Sciatic nerve (tissue), 2 donors: ENCODE results near the gene IQCK. TPM values are rescaled to one million over a fixed set of nuclear protein-coding genes. Genes with fewer than 3 reads are reported as not detected.
"Not testable (repeated sequence)": the region's sequence is repeated elsewhere in the genome, so short reads cannot be mapped to it uniquely, and the experiment has no call there.

Experiments
- ATAC-seq: fragments of 200-7000 bp; cut with Tn5 transposase; one replicate; pipeline ENCODE4 v1.9.1; 2020; ENCODE audit warnings: mild to moderate bottlenecking, moderate library complexity
- DNase-seq: peaks from one replicate; pipeline ENCODE4 v3.0.0-alpha.2; 2020; ENCODE audit warnings: low spot score
- intact Hi-C: fragments of 100-400 bp; cut with DNase I; formaldehyde crosslinking; loops from one replicate; pipeline ENCODE4 v1.14.2; 2022
- total RNA-seq: library from RNA; stranded (reverse); fragmentation: NEBNext Ultra II Directional; extraction: Animal tissue kit (Norgen Biotek cat#: 25700); gene quantifications from one replicate; pipeline ENCODE4 v1.2.1, GENCODE V29; 2021
- donor health status: DM: no; HTN: no; CAD: no.
- donor health status: DM: no; HTN: no; CAD: no.

The IQCK gene
- total RNA-seq: 24.5 TPM

- DNase-seq (peak; percentile 94), ATAC-seq (peak; percentile 97)
- intact Hi-C loops: loop anchor here (10.0 kb wide), 1 partner anchor 167 kb away; the partner anchor contains the start of gene GPRC5B
Measured at GRCh38 chr16:19717741-19718623, at the start of gene IQCK, which contains the start of gene KNOP1. Gene IQCK, plus strand, starts transcription at chr16:19718271. Its CDS starts 36 bp downstream, at chr16:19718307. Gene KNOP1, minus strand, starts transcription at chr16:19718227. Its CDS starts 3,192 bp downstream, at chr16:19715035.

GRCh38 chr16:19672378-19672777, 45.7 kb upstream of the IQCK start:
- DNase-seq (no peak), ATAC-seq (no peak)
- intact Hi-C loops: no loop called here

GRCh38 chr16:19674485-19674884, 43.6 kb upstream of the IQCK start:
- ATAC-seq (no peak), DNase-seq (no peak)
- intact Hi-C loops: no loop called here

- no peak for DNase-seq
- intact Hi-C loops: no loop called here
- ATAC-seq: no peak
Measured at GRCh38 chr16:19677402-19677801, 40.7 kb upstream of the IQCK start.

- ATAC-seq: no peak
- no peak for DNase-seq
- intact Hi-C loops: no loop called here
Measured at GRCh38 chr16:19678804-19679203, 39.3 kb upstream of the IQCK start.

GRCh38 chr16:19679281-19679680, 38.8 kb upstream of the IQCK start:
- intact Hi-C loops, ATAC-seq, DNase-seq: not testable (repeated sequence)

- intact Hi-C loops: no loop called here
- DNase-seq (no peak), ATAC-seq (no peak)
Measured at GRCh38 chr16:19680881-19681340, 37.2 kb upstream of the IQCK start.

- DNase-seq (no peak), ATAC-seq (no peak)
- intact Hi-C loops: no loop called here
Measured at GRCh38 chr16:19681637-19682036, 36.4 kb upstream of the IQCK start.

GRCh38 chr16:19683453-19684236, 34.4 kb upstream of the IQCK start:
- no peak for ATAC-seq
- intact Hi-C loops: no loop called here
- no peak for DNase-seq

GRCh38 chr16:19685176-19685575, 32.9 kb upstream of the IQCK start:
- DNase-seq: no peak
- intact Hi-C loops: no loop called here
- ATAC-seq: no peak

GRCh38 chr16:19687279-19687678, 30.8 kb upstream of the IQCK start:
- no peak for DNase-seq
- intact Hi-C loops: no loop called here
- no peak for ATAC-seq

- DNase-seq (no peak), ATAC-seq (peak; percentile 78)
- intact Hi-C loops: no loop called here
Measured at GRCh38 chr16:19688396-19689024, 29.6 kb upstream of the IQCK start.

- no peak for ATAC-seq
- intact Hi-C loops: no loop called here
- DNase-seq: no peak
Measured at GRCh38 chr16:19689342-19689741, 28.7 kb upstream of the IQCK start.

- ATAC-seq (peak; percentile 53), DNase-seq (no peak)
- intact Hi-C loops: no loop called here
Measured at GRCh38 chr16:19690196-19690595, 27.9 kb upstream of the IQCK start.

- intact Hi-C loops: no loop called here
- no peak for DNase-seq
- ATAC-seq: peak; percentile 66
Measured at GRCh38 chr16:19691161-19691711, 26.8 kb upstream of the IQCK start.

- no peak for ATAC-seq
Measured at GRCh38 chr16:19694989-19695388, 23.1 kb upstream of the IQCK start.

GRCh38 chr16:19696328-19696727, 21.7 kb upstream of the IQCK start:
- peak; percentile 89 for DNase-seq
- peak; percentile 74 for ATAC-seq
- intact Hi-C loops: no loop called here

More at GRCh38 chr16:19694989-19695388, 23.1 kb upstream of the IQCK start:
- intact Hi-C loops: no loop called here
- no peak for DNase-seq

- DNase-seq (no peak), ATAC-seq (no peak)
Measured at GRCh38 chr16:19696961-19697360, 21.1 kb upstream of the IQCK start.

GRCh38 chr16:19697756-19698318, 20.2 kb upstream of the IQCK start:
- intact Hi-C loops: no loop called here
- no peak for DNase-seq
- no peak for ATAC-seq

More at GRCh38 chr16:19696961-19697360, 21.1 kb upstream of the IQCK start:
- intact Hi-C loops: no loop called here
